Measurements from ENCODE around the gene NDFIP1. TPM values are rescaled to one million over a fixed set of nuclear protein-coding genes. Genes with fewer than 3 reads are reported as not detected.

The NDFIP1 gene
- total and polyA plus RNA-seq, 2 experiments from 2014 or later, result 63.8 to 85.0 TPM

DNA sequence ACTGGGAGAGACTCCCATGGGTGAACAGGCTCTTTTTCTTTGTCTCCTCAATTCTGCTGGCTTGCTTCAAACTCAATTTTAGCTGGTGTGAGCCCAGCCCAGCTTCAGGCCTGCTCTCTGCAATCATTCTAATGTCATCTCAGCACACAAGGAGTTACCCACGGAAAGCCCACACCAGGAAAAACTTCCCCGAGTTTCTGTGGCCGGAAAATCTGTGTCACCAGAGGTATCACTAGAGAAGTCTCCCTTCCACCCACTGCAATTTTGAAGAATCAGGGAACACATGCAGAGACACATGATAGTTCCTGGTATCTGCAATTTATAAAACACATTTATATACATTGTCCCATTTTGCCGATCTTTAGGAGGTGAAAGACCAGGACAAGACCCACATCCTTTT lies 13.5 kb upstream of the NDFIP1 start:
- Histone ChIP-seq H3K4me1 (ENCODE audit: insufficient read depth) (no peaks in the 10 kb centered on the region), H3K4me3 (no peak overlapping the region), H4K20me1 (ENCODE audit: insufficient read depth, poor library complexity, severe bottlenecking) (no peaks in the 10 kb centered on the region), H2AFZ (no peak overlapping the region), H3K27ac (no peak overlapping the region), H3K79me2 (no peaks in the 10 kb centered on the region), H3K4me2 (no peak overlapping the region), H3K36me3 (replicated peaks; ENCODE audit: insufficient read depth, low read depth) (no peaks in the 10 kb centered on the region), H3K9me3 (ENCODE audit: low read depth) (no peaks in the 10 kb centered on the region), H3K9me2 (replicated peaks; ENCODE audit: insufficient read depth) (no peaks in the 10 kb centered on the region), H3K27me3 (no peaks in the 10 kb centered on the region)
- 75% methylated on average over 4 of the region's 4 CpGs for WGBS (ENCODE audit: low lambda C conversion rate, missing lambda C conversion rate)
- TF ChIP-seq EZH2 (IDR thresholded peaks at IDR 0.05; ENCODE audit: borderline replicate concordance), result no peak
- TF ChIP-seq, protein P1, sequence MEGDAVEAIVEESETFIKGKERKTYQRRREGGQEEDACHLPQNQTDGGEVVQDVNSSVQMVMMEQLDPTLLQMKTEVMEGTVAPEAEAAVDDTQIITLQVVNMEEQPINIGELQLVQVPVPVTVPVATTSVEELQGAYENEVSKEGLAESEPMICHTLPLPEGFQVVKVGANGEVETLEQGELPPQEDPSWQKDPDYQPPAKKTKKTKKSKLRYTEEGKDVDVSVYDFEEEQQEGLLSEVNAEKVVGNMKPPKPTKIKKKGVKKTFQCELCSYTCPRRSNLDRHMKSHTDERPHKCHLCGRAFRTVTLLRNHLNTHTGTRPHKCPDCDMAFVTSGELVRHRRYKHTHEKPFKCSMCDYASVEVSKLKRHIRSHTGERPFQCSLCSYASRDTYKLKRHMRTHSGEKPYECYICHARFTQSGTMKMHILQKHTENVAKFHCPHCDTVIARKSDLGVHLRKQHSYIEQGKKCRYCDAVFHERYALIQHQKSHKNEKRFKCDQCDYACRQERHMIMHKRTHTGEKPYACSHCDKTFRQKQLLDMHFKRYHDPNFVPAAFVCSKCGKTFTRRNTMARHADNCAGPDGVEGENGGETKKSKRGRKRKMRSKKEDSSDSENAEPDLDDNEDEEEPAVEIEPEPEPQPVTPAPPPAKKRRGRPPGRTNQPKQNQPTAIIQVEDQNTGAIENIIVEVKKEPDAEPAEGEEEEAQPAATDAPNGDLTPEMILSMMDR (IDR thresholded peaks at IDR 0.05; ENCODE audit: poor library complexity), result no peak
- no peak for TF ChIP-seq EZH2phosphoT487 (IDR thresholded peaks at IDR 0.05; ENCODE audit: low read depth, severe bottlenecking, unreplicated experiment)
- DNase-seq (ENCODE audit: low spot score), result no peak

DNA sequence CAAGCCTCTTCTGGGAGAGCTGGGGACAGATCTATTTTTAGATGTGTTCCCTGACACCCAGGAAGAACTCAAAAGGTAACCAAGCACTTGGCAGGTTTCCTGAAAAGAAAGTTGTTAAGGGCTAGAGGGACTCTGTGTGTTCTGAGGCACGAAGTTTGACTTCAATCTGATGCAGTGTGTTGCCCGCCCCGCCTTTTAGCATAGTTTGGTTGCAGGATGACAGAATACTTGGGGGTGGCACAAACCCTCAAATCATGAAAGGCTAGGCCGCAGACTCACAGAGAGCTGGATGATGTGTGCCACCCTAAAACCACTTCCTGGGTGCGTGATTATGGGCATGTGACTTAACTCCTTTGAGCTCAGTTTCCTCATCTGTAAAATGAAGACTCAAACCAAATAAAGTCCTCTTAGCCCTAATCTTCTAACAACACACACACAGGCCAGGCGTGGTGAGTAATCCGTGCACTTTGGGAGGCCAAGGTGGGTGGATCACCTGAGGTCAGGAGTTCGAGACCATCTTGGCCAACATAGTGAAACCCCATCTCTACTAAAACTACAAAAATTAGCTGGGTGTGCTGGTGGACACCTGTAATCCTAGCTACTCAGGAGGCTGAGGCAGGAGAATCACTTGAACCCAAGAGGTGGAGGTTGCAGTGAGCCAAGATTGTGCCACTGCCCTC lies 12.8 kb upstream of the NDFIP1 start:
- no peaks in the 10 kb centered on the region for H3K9me3 ChIP-seq (ENCODE audit: low read depth)
- DNase-seq (ENCODE audit: low spot score), result no peak
- H3K27me3 ChIP-seq, result no peaks in the 10 kb centered on the region
- no peak overlapping the region for H2AFZ ChIP-seq
- H3K4me1 ChIP-seq (ENCODE audit: insufficient read depth), result no peaks in the 10 kb centered on the region
- no peaks in the 10 kb centered on the region for H3K9me2 ChIP-seq (replicated peaks; ENCODE audit: insufficient read depth)
- H4K20me1 ChIP-seq (ENCODE audit: insufficient read depth, poor library complexity, severe bottlenecking), result no peaks in the 10 kb centered on the region
- no peaks in the 10 kb centered on the region for H3K79me2 ChIP-seq
- no peak overlapping the region for H3K27ac ChIP-seq
- 93% methylated on average over 8 of the region's 8 CpGs for WGBS (ENCODE audit: low lambda C conversion rate, missing lambda C conversion rate)
- H3K4me2 ChIP-seq, result no peak overlapping the region
- H3K4me3 ChIP-seq, result no peak overlapping the region
- TF ChIP-seq EZH2phosphoT487 (IDR thresholded peaks at IDR 0.05; ENCODE audit: low read depth, severe bottlenecking, unreplicated experiment), result no peak
- no peak for TF ChIP-seq EZH2 (IDR thresholded peaks at IDR 0.05; ENCODE audit: borderline replicate concordance)
- TF ChIP-seq, protein P1 (IDR thresholded peaks at IDR 0.05; ENCODE audit: poor library complexity), result no peak
- no peaks in the 10 kb centered on the region for H3K36me3 ChIP-seq (replicated peaks; ENCODE audit: insufficient read depth, low read depth)

DNA sequence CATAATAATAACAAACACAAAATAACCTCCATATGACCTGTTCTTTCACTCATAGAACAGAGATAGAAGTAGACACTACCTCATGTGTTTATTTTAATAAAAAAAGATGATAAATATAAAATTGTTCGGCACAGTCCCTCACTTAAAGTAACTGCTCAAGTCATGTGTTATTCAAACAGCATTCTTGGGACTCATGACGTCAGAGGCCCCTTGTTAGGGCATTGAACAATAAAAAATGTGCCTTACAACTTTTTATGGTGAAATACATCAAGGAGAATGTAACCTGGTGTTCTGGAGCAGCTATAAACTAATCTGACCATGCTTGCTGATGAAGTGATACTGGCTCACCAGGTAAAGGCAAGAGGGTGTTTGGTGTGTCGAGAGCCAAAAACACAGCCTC lies 12.2 kb upstream of the NDFIP1 start:
- Histone ChIP-seq H3K9me3 (ENCODE audit: low read depth) (no peaks in the 10 kb centered on the region), H3K79me2 (no peaks in the 10 kb centered on the region), H3K4me2 (no peak overlapping the region), H3K4me1 (ENCODE audit: insufficient read depth) (no peaks in the 10 kb centered on the region), H2AFZ (no peak overlapping the region), H3K36me3 (replicated peaks; ENCODE audit: insufficient read depth, low read depth) (no peaks in the 10 kb centered on the region), H3K27ac (no peak overlapping the region), H4K20me1 (ENCODE audit: insufficient read depth, poor library complexity, severe bottlenecking) (no peaks in the 10 kb centered on the region), H3K9me2 (replicated peaks; ENCODE audit: insufficient read depth) (no peaks in the 10 kb centered on the region), H3K4me3 (no peak overlapping the region), H3K27me3 (no peaks in the 10 kb centered on the region)
- no peak for DNase-seq (ENCODE audit: low spot score)
- 74% methylated on average over 3 of the region's 3 CpGs for WGBS (ENCODE audit: low lambda C conversion rate, missing lambda C conversion rate)
- TF ChIP-seq, protein P1 (IDR thresholded peaks at IDR 0.05; ENCODE audit: poor library complexity), result no peak
- no peak for TF ChIP-seq EZH2 (IDR thresholded peaks at IDR 0.05; ENCODE audit: borderline replicate concordance)
- no peak for TF ChIP-seq EZH2phosphoT487 (IDR thresholded peaks at IDR 0.05; ENCODE audit: low read depth, severe bottlenecking, unreplicated experiment)
